ENCODE data around the gene SPOCK1. TPM values are rescaled to one million over a fixed set of nuclear protein-coding genes. Genes with fewer than 3 reads are reported as not detected.
"Not testable (repeated sequence)": the region's sequence is repeated elsewhere in the genome, so short reads cannot be mapped to it uniquely, and the experiment has no call there.

Gene SPOCK1
- total RNA-seq (not detected), polyA plus RNA-seq (not detected), total RNA-seq (0 reads per million in 6 experiments)

GRCh38 chr5:137498736-137499505 lies at the start of gene SPOCK1:
Gene SPOCK1, minus strand, starts transcription at chr5:137499326.
- peak in 8 of 10 donors; percentile 1 to 63 (median 32) for DNase-seq
- H3K9me3 Mint-ChIP-seq: peaks cover 0 to 2% (median 0%) of the 10 kb centered on the region in 9 donors
- ATAC-seq: peak; percentile 44 to 74
- no peak within 1 kb of the TSS for H3K27ac Mint-ChIP-seq
- POLR2A ChIA-PET: no interaction called here
- H3K36me3 Mint-ChIP-seq: no peaks in the 10 kb centered on the region
- H3K4me3 Mint-ChIP-seq: peak within 1 kb of the TSS in 1 of 10 donors; percentile 16
- peaks cover 12 to 22% (median 20%) of the 10 kb centered on the region in 5 donors for H3K27me3 Mint-ChIP-seq
- H3K4me1 Mint-ChIP-seq: peaks cover 0 to 4% (median 1%) of the 10 kb centered on the region in 4 donors

DNA sequence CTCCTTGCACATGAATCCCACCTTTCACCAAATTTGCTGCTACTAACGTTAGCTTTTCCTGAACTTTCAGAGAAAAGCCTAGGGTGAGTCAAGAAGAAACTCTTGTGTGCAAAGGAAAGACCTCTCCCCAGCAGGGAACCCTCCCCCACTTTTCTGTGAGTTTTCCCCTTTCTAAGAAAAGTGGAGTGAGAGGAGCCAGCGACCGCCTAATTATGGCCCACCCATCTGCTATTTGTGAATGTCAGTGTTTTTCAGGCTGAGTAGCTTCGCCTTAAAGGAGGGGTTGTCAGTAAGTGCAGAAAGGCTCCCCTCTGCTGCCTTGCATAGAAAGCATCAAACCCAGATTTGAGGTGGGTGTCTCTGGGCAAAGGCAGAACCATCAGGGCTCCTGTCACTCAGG lies 46.8 kb upstream of the SPOCK1 start:
- H3K4me1 Mint-ChIP-seq: no peaks in the 10 kb centered on the region

DNA sequence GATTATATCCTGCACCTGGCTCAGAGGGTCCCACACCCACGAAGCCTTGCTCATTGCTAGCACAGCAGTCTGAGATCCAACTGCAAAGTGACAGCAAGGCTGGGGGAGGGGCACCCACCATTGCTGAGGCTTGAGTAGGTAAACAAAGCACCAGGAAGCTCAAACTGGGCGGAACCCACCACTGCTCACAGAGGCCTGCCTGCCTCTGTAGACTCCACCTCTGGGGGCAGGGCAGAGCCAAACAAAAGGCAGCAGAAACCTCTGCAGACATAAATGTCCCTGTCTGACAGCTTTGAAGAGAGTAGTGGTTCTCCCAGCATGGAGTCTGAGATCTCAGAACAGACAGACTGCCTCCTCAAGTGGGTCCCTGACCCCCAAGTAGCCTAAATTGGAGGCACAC lies 36.3 kb upstream of the SPOCK1 start:
- H3K27ac Mint-ChIP-seq, H3K4me1 Mint-ChIP-seq, POLR2A ChIA-PET: not testable (repeated sequence)

More for the DNA sequence above, 46.8 kb upstream of the SPOCK1 start:
- peaks cover 2 to 43% (median 19%) of the 10 kb centered on the region in 9 donors for H3K9me3 Mint-ChIP-seq
- peaks cover 0 to 11% (median 0%) of the 10 kb centered on the region in 3 donors for H3K36me3 Mint-ChIP-seq
- H3K27me3 Mint-ChIP-seq: peaks cover 14 to 48% (median 35%) of the 10 kb centered on the region in 5 donors
- POLR2A ChIA-PET: no interaction called here
- no peak for ATAC-seq
- no peak overlapping the region for H3K4me3 Mint-ChIP-seq
- H3K27ac Mint-ChIP-seq: no peak overlapping the region
- no peak for DNase-seq

GRCh38 chr5:137533963-137534362 lies 34.8 kb upstream of the SPOCK1 start:
- no peaks in the 10 kb centered on the region for H3K4me1 Mint-ChIP-seq
- DNase-seq (no peak), ATAC-seq (no peak)
- POLR2A ChIA-PET: no interaction called here
- peaks cover 0 to 13% (median 0%) of the 10 kb centered on the region in 3 donors for H3K36me3 Mint-ChIP-seq
- peaks cover 6 to 39% (median 9%) of the 10 kb centered on the region in 9 donors for H3K9me3 Mint-ChIP-seq
- H3K4me3 Mint-ChIP-seq: no peak overlapping the region
- peaks cover 3 to 20% (median 5%) of the 10 kb centered on the region in 5 donors for H3K27me3 Mint-ChIP-seq
- no peak overlapping the region for H3K27ac Mint-ChIP-seq

More for the DNA sequence above, 36.3 kb upstream of the SPOCK1 start:
- Mint-ChIP-seq H3K36me3 (peaks cover 0 to 13% (median 0%) of the 10 kb centered on the region in 3 donors), H3K9me3 (peaks cover 7 to 39% (median 9%) of the 10 kb centered on the region in 9 donors), H3K27me3 (peaks cover 4 to 20% (median 5%) of the 10 kb centered on the region in 5 donors)
- not testable (repeated sequence) for DNase-seq, ATAC-seq, H3K4me3 Mint-ChIP-seq

- H3K27me3 Mint-ChIP-seq: peaks cover 3 to 29% (median 5%) of the 10 kb centered on the region in 5 donors
- no peak overlapping the region for H3K4me3 Mint-ChIP-seq
- H3K36me3 Mint-ChIP-seq: peaks cover 0 to 9% (median 0%) of the 10 kb centered on the region in 3 donors
- ATAC-seq (no peak), DNase-seq (no peak)
- POLR2A ChIA-PET: no interaction called here
- H3K4me1 Mint-ChIP-seq: no peaks in the 10 kb centered on the region
- peaks cover 5 to 46% (median 9%) of the 10 kb centered on the region in 9 donors for H3K9me3 Mint-ChIP-seq
- no peak overlapping the region for H3K27ac Mint-ChIP-seq
Observed at GRCh38 chr5:137531266-137531665, 32.1 kb upstream of the SPOCK1 start.

- Mint-ChIP-seq H3K27me3 (peaks cover 13 to 73% (median 34%) of the 10 kb centered on the region in 5 donors), H3K9me3 (peaks cover 0 to 20% (median 4%) of the 10 kb centered on the region in 9 donors)
- POLR2A ChIA-PET: no interaction called here
Observed at GRCh38 chr5:137521246-137521645, 22.1 kb upstream of the SPOCK1 start.

DNA sequence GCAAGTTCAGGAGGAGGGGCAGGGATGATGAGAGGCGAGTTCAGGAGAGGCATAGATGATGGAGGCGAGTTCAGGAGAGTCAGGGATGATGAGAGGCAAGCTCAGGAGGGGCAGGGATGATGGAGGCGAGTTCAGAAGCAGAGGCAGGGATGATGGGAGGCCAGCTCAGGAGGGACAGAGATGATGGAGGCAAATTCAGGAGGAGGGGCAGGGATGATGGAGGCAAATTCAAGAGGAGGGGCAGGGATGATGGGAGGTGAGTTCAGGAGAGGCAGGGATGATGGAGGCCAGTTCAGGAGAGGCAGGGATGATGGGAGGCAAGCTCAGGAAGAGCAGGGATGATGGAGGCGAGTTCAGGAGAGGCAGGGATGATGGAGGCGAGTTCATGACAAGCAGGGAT lies 17.8 kb upstream of the SPOCK1 start:
- no peak for ATAC-seq
- DNase-seq: no peak
- Mint-ChIP-seq H3K27me3 (peaks cover 12 to 77% (median 43%) of the 10 kb centered on the region in 5 donors), H3K9me3 (peaks cover 0 to 29% (median 6%) of the 10 kb centered on the region in 9 donors), H3K4me3 (no peak overlapping the region), H3K4me1 (no peaks in the 10 kb centered on the region), H3K36me3 (peaks cover 0 to 5% (median 0%) of the 10 kb centered on the region in 3 donors), H3K27ac (no peak overlapping the region)
- POLR2A ChIA-PET: no interaction called here

More at GRCh38 chr5:137521246-137521645, 22.1 kb upstream of the SPOCK1 start:
- ATAC-seq: no peak
- Mint-ChIP-seq H3K36me3 (no peaks in the 10 kb centered on the region), H3K4me1 (no peaks in the 10 kb centered on the region), H3K27ac (no peak overlapping the region), H3K4me3 (no peak overlapping the region)
- no peak for DNase-seq

- H3K27me3 Mint-ChIP-seq: peaks cover 12 to 77% (median 48%) of the 10 kb centered on the region in 5 donors
- POLR2A ChIA-PET: no interaction called here
- no peak for ATAC-seq
- peaks cover 0 to 5% (median 0%) of the 10 kb centered on the region in 3 donors for H3K36me3 Mint-ChIP-seq
- H3K4me3 Mint-ChIP-seq: no peak overlapping the region
- peaks cover 0 to 35% (median 6%) of the 10 kb centered on the region in 9 donors for H3K9me3 Mint-ChIP-seq
- DNase-seq: no peak
- H3K27ac Mint-ChIP-seq: no peak overlapping the region
- no peaks in the 10 kb centered on the region for H3K4me1 Mint-ChIP-seq
Observed at GRCh38 chr5:137516251-137516797, 17.2 kb upstream of the SPOCK1 start.

DNA sequence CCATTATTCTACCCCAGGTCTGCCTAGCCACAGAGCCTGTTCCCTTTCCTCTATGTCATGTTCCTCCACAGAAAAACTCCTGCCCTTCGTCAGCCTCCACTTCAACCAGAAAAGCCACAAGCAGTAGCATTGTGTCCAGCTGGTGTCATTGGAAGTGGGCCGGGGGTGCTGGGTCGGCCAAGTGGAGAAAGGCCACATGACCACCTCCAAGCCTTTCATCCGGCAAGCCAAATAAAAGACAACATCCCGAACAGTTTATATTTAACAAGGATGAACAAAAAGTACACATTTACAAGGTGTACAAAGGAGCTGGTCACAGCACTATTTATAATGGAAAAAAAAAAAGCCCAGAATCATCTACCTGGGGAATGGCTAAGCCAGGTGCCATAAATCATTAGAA lies 16.1 kb upstream of the SPOCK1 start:
- Mint-ChIP-seq H3K27me3 (peaks cover 13 to 83% (median 47%) of the 10 kb centered on the region in 5 donors), H3K9me3 (peaks cover 0 to 35% (median 6%) of the 10 kb centered on the region in 9 donors), H3K36me3 (peaks cover 0 to 9% (median 0%) of the 10 kb centered on the region in 3 donors), H3K4me3 (no peak overlapping the region), H3K27ac (no peak overlapping the region), H3K4me1 (no peaks in the 10 kb centered on the region)
- DNase-seq: no peak
- POLR2A ChIA-PET: no interaction called here
- ATAC-seq: no peak

DNA sequence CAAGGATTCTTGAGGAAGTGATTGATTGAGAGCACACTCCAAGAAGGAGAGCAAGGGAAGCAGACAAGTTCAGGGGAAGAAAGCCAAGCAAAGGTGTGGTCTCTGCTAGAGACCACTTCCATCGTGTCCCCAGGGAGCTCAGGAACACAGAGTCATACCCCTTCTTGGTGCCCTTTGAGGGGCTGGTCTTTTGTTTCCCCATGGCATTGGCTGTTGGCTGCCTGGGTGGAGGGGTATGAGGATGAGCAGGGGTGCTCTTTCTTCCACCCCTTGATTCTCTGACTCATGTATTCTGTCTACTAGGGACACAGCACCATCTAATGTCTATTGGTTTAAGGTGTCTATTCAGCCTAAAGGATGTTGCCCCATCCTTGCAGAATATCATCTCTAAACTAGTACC lies 11.5 kb upstream of the SPOCK1 start:
- DNase-seq (no peak), ATAC-seq (no peak)
- peaks cover 0 to 4% (median 0%) of the 10 kb centered on the region in 3 donors for H3K36me3 Mint-ChIP-seq
- H3K27ac Mint-ChIP-seq: no peak overlapping the region
- POLR2A ChIA-PET: no interaction called here
- peaks cover 18 to 77% (median 39%) of the 10 kb centered on the region in 5 donors for H3K27me3 Mint-ChIP-seq
- no peak overlapping the region for H3K4me3 Mint-ChIP-seq
- H3K4me1 Mint-ChIP-seq: no peaks in the 10 kb centered on the region
- peaks cover 0 to 11% (median 2%) of the 10 kb centered on the region in 9 donors for H3K9me3 Mint-ChIP-seq

DNA sequence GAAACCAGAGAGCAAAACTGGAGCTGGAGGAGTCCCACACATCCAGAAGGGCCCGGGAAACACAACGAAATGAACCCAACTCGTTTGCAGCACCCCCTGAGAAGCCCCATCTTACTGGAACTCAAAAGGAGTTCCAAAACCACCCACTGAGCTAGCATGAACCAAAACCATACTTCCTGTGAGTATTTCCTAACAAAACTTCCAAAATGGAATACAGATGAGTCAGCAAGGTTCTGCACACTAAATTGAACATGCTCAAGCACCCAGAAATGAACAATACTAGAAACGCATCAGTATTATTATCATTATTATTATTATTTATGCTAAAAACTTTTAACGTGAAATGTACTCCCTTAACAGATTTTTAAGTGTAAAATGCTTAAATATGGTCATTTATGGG lies 8.0 kb upstream of the SPOCK1 start:
- DNase-seq: no peak
- Mint-ChIP-seq H3K4me3 (no peak overlapping the region), H3K27me3 (peaks cover 14 to 43% (median 33%) of the 10 kb centered on the region in 5 donors), H3K4me1 (no peaks in the 10 kb centered on the region), H3K27ac (no peak overlapping the region), H3K9me3 (peaks cover 0 to 8% (median 2%) of the 10 kb centered on the region in 9 donors), H3K36me3 (peaks cover 0 to 4% (median 0%) of the 10 kb centered on the region in 3 donors)
- ATAC-seq: no peak
- POLR2A ChIA-PET: no interaction called here

- ATAC-seq (no peak), DNase-seq (no peak)
- Mint-ChIP-seq H3K36me3 (peaks cover 0 to 4% (median 0%) of the 10 kb centered on the region in 3 donors), H3K4me3 (no peak overlapping the region), H3K27me3 (peaks cover 14 to 35% (median 28%) of the 10 kb centered on the region in 5 donors), H3K4me1 (no peaks in the 10 kb centered on the region), H3K27ac (no peak overlapping the region), H3K9me3 (peaks cover 0 to 2% (median 0%) of the 10 kb centered on the region in 9 donors)
- POLR2A ChIA-PET: no interaction called here
Observed at GRCh38 chr5:137506296-137506695, 7.2 kb upstream of the SPOCK1 start.

- Mint-ChIP-seq H3K36me3 (no peaks in the 10 kb centered on the region), H3K9me3 (no peaks in the 10 kb centered on the region), H3K4me3 (no peak overlapping the region), H3K4me1 (no peaks in the 10 kb centered on the region), H3K27ac (no peak overlapping the region), H3K27me3 (peaks cover 13 to 25% (median 22%) of the 10 kb centered on the region in 5 donors)
- POLR2A ChIA-PET: no interaction called here
- DNase-seq (no peak), ATAC-seq (no peak)
Observed at GRCh38 chr5:137504916-137505315, 5.8 kb upstream of the SPOCK1 start.
